GM12891 (cell line): Measurements from ENCODE around the gene CP.
"Not testable (repeated sequence)": the region's sequence is repeated elsewhere in the genome, so short reads cannot be mapped to it uniquely, and the experiment has no call there.

Experiments used
- POLR2A ChIP-seq: IDR thresholded peaks from 2 replicates; pipeline ENCODE4 v1.6.1; 2011; ENCODE audit warnings: low read depth, low read length, control low read depth
- POLR2AphosphoS5 ChIP-seq: IDR thresholded peaks from 2 replicates; pipeline ENCODE4 v1.6.1; 2011; ENCODE audit warnings: low read depth, low read length, control low read depth
- POU2F2 ChIP-seq: IDR thresholded peaks from 2 replicates; pipeline ENCODE4 v1.6.1; 2011; ENCODE audit warnings: low read depth, mild to moderate bottlenecking, control low read depth, low read length, moderate library complexity
- SPI1 ChIP-seq: IDR thresholded peaks from 2 replicates; pipeline ENCODE4 v1.6.1; 2011; ENCODE audit warnings: low read depth, low read length, control low read depth
- TAF1 ChIP-seq: IDR thresholded peaks from 2 replicates; pipeline ENCODE4 v1.6.1; 2011; ENCODE audit warnings: low read depth, low read length, control low read depth

DNA sequence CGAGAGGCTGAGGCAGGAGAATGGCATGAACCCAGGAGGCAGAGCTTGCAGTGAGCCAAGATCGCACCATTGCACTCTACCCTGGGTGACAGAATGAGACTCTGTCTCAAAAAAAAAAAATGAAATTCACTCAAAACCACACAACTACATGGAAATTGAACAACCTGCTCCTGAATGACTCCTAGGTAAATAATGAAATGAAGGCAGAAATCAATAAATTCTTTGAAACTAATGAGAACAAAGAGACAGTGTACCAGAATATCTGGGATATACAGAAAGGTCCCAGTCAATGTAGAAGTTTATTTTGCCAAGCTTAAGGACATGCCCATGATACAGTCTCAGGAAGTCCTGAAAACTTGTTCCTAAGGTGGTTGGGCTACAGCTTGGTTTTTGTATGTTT, 16.6 kb upstream of the CP start:
- TF ChIP-seq TAF1, POLR2A, POLR2AphosphoS5, SPI1, POU2F2: not testable (repeated sequence)
